IPS-NIHi11 (cell line): ENCODE measurements around the gene POLR2E.

Experiments used
- DNase-seq: peaks from one replicate; pipeline ENCODE4 v3.0.0; 2012; ENCODE audit warnings: mixed read lengths, low spot score

POLR2E gene

DNA sequence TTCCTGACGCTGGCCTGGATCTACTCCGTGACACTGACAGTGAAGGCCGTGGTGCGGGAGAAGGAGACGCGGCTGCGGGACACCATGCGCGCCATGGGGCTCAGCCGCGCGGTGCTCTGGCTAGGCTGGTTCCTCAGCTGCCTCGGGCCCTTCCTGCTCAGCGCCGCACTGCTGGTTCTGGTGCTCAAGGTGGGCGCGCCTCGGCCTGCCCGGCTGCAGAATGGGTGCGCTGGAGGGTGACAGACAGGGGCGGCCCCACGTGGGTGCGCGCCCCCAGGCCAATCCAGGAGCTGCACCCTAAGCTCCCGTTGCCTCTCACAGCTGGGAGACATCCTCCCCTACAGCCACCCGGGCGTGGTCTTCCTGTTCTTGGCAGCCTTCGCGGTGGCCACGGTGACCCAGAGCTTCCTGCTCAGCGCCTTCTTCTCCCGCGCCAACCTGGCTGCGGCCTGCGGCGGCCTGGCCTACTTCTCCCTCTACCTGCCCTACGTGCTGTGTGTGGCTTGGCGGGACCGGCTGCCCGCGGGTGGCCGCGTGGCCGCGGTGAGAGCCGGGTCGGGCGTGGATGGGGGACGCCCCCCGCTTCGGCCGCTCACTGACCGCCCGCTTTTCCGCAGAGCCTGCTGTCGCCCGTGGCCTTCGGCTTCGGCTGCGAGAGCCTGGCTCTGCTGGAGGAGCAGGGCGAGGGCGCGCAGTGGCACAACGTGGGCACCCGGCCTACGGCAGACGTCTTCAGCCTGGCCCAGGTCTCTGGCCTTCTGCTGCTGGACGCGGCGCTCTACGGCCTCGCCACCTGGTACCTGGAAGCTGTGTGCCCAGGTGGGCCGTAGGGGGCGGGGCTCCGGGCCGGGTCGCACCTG lies 48.1 kb downstream of the POLR2E start:
- no peak for DNase-seq

- DNase-seq, result no peak
Observed at GRCh38 chr19:1046117-1046626, 49.0 kb downstream of the POLR2E start.

DNA sequence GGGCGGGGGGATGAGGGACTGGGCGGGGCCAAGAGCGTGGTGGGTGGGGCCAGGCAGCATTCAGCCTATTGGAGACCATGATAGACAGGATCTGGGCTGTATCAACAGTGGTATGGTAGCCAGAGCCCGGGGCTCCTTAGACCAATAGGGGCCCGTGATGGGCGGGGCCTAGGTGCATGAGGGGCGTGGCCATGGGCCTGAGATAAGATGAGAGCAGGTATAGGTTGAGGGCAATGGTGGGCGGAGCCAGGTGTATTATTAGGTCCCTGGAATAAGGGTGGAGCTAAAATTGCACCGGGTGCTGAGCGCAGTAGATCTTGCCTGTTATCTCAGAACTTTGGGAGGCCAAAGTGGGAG lies 50.0 kb downstream of the POLR2E start:
- peak; percentile 83 for DNase-seq

DNA sequence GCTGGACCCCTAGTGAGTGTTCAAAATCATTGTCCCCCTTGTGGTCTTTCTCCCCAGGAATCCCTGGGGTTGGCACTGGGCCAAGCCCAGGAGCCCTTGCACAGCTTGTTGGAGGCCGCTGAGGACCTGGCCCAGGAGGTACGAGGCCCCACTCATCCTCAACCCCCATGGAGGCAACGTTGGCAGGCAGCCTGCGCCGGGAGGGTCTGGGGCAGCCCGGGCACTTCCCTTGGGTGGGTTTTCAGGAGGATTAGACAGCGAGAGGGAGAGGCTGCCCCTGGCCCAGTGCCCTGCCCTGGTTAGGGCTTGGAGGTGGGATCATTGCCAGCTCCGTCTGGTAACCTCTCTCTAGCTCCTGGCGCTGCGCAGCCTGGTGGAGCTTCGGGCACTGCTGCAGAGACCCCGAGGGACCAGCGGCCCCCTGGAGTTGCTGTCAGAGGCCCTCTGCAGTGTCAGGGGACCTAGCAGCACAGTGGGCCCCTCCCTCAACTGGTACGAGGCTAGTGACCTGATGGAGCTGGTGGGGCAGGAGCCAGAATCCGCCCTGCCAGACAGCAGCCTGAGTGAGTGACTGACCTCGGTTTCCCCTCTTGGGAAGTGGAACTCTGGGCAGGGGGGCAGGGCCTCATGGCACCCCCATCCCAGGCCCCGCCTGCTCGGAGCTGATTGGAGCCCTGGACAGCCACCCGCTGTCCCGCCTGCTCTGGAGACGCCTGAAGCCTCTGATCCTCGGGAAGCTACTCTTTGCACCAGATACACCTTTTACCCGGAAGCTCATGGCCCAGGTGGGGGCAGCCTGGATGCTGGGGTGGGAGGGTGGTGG lies 52.3 kb downstream of the POLR2E start:
- peak; percentile 15 for DNase-seq

- DNase-seq, result no peak
Observed at GRCh38 chr19:1041835-1042685, 53.1 kb downstream of the POLR2E start.

- DNase-seq, result no peak
Observed at GRCh38 chr19:1041272-1041834, 53.8 kb downstream of the POLR2E start.

GRCh38 chr19:1040476-1041271 lies 54.5 kb downstream of the POLR2E start:
- peak; percentile 90 for DNase-seq

DNA sequence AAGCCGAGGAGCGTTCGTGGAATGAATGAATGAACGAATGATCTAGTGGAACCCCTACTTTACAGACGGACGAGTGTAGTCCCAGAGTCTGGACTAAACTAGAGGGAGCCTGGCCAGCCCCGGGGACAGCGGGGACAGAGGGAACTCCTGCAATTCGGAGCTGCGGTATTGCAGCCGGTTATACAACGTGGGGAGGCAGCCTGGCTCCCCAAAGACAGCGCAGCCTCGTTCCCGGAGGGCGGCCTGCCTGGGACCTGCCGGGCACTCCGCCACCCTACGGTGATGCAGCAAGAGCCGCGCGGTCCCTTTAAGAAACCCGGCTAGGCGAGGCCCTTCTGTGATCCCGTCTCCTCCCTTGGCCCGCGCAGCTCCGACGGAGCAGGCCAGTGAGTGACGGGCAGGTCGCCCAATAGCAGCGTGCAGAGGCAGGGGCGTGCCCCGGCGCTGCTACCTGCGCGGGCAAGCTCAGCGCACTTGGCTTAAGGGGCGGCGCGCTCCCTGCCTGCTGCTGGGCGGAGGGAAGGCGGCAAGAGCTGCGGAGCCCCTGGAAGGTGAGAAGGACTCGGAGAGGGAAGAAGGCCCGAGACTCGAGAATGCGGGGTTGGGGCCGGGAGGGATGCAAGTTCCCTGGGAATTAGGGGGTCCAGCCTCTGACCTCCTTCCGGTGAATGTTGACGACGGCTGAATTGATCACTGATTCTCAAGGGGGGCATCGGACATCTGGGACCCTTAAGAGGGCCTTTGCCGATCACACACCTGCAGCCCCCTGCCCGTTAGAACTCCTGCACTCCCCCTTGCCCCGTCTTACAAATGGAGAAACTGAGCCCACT lies 55.3 kb downstream of the POLR2E start, which contains the start of gene ABCA7:
TSS of gene ABCA7 (plus strand) at position 462 of the 830 bp plus-strand sequence. CDS start 1,255 bp downstream, outside the sequence.
- peak; percentile 85 for DNase-seq

- DNase-seq, result no peak
Observed at GRCh38 chr19:1038978-1039645, 56.1 kb downstream of the POLR2E start.

- DNase-seq, result no peak
Observed at GRCh38 chr19:1037621-1038064, 57.5 kb downstream of the POLR2E start.
